IMR-90 (cell line): ENCODE results near the gene GM2A. TPM values are rescaled to one million over a fixed set of nuclear protein-coding genes. Genes with fewer than 3 reads are reported as not detected.
"Not testable (repeated sequence)": the region's sequence is repeated elsewhere in the genome, so short reads cannot be mapped to it uniquely, and the experiment has no call there.

Source experiments
- ATAC-seq: fragments of 200-7000 bp; cut with Tn5 transposase; 2 replicates; pipeline ENCODE4 v1.9.1; 2020; ENCODE audit warnings: low read depth, mild to moderate bottlenecking, moderate library complexity
- BruUV-seq: library from RNA; stranded (reverse); fragments of 400-500 nt; replicated peaks from 2 replicates; lab custom pipeline; 2021; lab: Mats Ljungman, UMichigan
- CTCF ChIA-PET: fragments of 300-600 bp; formaldehyde crosslinking; extraction: SDS; loops from one replicate; lab custom pipeline; 2021; ENCODE audit warnings: antibody characterized with exemption; lab: Yijun Ruan, JAX
- POLR2A ChIA-PET: fragments of 300-600 bp; sonication (Branson Sonifier 250); formaldehyde crosslinking; loops from one replicate; lab custom pipeline; 2022; ENCODE audit warnings: antibody characterized with exemption; ENCODE audit not compliant: unreplicated experiment; lab: Charles Lee
- DNase-seq: peaks from one replicate; pipeline ENCODE4 v3.0.0; 2013
- H2AFZ ChIP-seq: replicated peaks from 2 replicates; pipeline ENCODE3; 2013; ENCODE audit warnings: low read length, mild to moderate bottlenecking; ENCODE audit not compliant: poor library complexity
- H2AK5ac ChIP-seq: 2 replicates; pipeline ENCODE4 v1.6.1; 2013; ENCODE audit warnings: low read depth, low read length, inconsistent platforms
- H2AK9ac ChIP-seq: replicated peaks from 2 replicates; pipeline ENCODE3; 2013; ENCODE audit warnings: mild to moderate bottlenecking, low read depth, low read length, moderate library complexity; ENCODE audit not compliant: poor library complexity
- H2BK120ac ChIP-seq: 2 replicates; pipeline ENCODE4 v1.6.1; 2013; ENCODE audit warnings: low read depth, low read length, inconsistent platforms
- H2BK15ac ChIP-seq: 3 replicates; pipeline ENCODE4 v1.6.1; 2013; ENCODE audit warnings: low read depth, low read length, inconsistent platforms
- H2BK20ac ChIP-seq: 2 replicates; pipeline ENCODE4 v1.6.1; 2013; ENCODE audit warnings: low read depth, mild to moderate bottlenecking, inconsistent platforms, low read length, moderate library complexity
- H2BK5ac ChIP-seq: 2 replicates; pipeline ENCODE4 v1.6.1; 2013; ENCODE audit warnings: mild to moderate bottlenecking, low read depth, low read length, inconsistent platforms; ENCODE audit not compliant: poor library complexity, severe bottlenecking
- H3K14ac ChIP-seq: replicated peaks from 2 replicates; pipeline ENCODE4 v1.6.1; 2013; ENCODE audit warnings: low read depth, low read length, inconsistent platforms
- H3K18ac ChIP-seq: 2 replicates; pipeline ENCODE4 v1.6.1; 2013; ENCODE audit warnings: low read depth, low read length, control low read depth
- H3K23ac ChIP-seq: 2 replicates; pipeline ENCODE4 v1.6.1; 2013; ENCODE audit warnings: low read depth, low read length, inconsistent platforms
- H3K27ac ChIP-seq: 2 replicates; pipeline ENCODE4 v1.5.1; 2013; ENCODE audit warnings: mild to moderate bottlenecking, control low read depth, low read length; ENCODE audit not compliant: insufficient read depth
- H3K27me3 ChIP-seq: 2 replicates; pipeline ENCODE4 v1.6.1; 2013; ENCODE audit warnings: low read length; ENCODE audit not compliant: control insufficient read depth, insufficient read depth
- H3K36me3 ChIP-seq: 2 replicates; pipeline ENCODE4 v1.6.1; 2013; ENCODE audit warnings: low read length, mixed read lengths; ENCODE audit not compliant: control insufficient read depth, insufficient read depth
- H3K4ac ChIP-seq: 2 replicates; pipeline ENCODE4 v1.6.1; 2013; ENCODE audit warnings: low read depth, low read length, inconsistent platforms
- H3K4me1 ChIP-seq: 2 replicates; pipeline ENCODE4 v1.6.1; 2013; ENCODE audit warnings: low read length, mixed read lengths; ENCODE audit not compliant: control insufficient read depth, insufficient read depth
- H3K4me2 ChIP-seq: 2 replicates; pipeline ENCODE4 v1.6.1; 2013; ENCODE audit warnings: low read depth, mild to moderate bottlenecking, control low read depth, low read length, moderate library complexity
- H3K4me3 ChIP-seq: 2 replicates; pipeline ENCODE4 v1.5.1; 2013; ENCODE audit warnings: low read depth, mild to moderate bottlenecking, control low read depth, low read length, moderate library complexity; ENCODE audit not compliant: insufficient read depth
- H3K56ac ChIP-seq: 2 replicates; pipeline ENCODE4 v1.6.1; 2013; ENCODE audit warnings: low read length, inconsistent platforms; ENCODE audit not compliant: insufficient read depth; ENCODE audit errors: extremely low read depth
- H3K79me1 ChIP-seq, 2 experiments: 2 replicates each; pipeline ENCODE4 v1.6.1; 2013; ENCODE audit warnings: low read length in 2 of 2, inconsistent platforms in 1 of 2, low read depth in 1 of 2
- H3K9ac ChIP-seq: 2 replicates; pipeline ENCODE4 v1.6.1; 2013; ENCODE audit warnings: low read depth, low read length, control low read depth
- H3K9me1 ChIP-seq: 2 replicates; pipeline ENCODE4 v1.6.1; 2013; ENCODE audit warnings: low read length, inconsistent platforms; ENCODE audit not compliant: insufficient read depth
- H3K9me3 ChIP-seq: 2 replicates; pipeline ENCODE4 v1.6.1; 2013; ENCODE audit warnings: low read length; ENCODE audit not compliant: control insufficient read depth, insufficient read depth
- H4K20me1 ChIP-seq: 2 replicates; pipeline ENCODE4 v1.6.1; 2013; ENCODE audit warnings: low read length, inconsistent platforms; ENCODE audit not compliant: insufficient read depth
- H4K5ac ChIP-seq: 2 replicates; pipeline ENCODE4 v1.6.1; 2013; ENCODE audit warnings: mild to moderate bottlenecking, low read depth, low read length, control low read depth
- H4K8ac ChIP-seq, 2 experiments: 2 replicates each; pipeline ENCODE4 v1.6.1; 2013; ENCODE audit warnings: low read depth in 2 of 2, low read length in 2 of 2, control low read depth in 1 of 2, inconsistent platforms in 1 of 2
- H4K91ac ChIP-seq: 2 replicates; pipeline ENCODE4 v1.6.1; 2013; ENCODE audit warnings: low read depth, low read length, inconsistent platforms; ENCODE audit not compliant: insufficient read depth
- CEBPB ChIP-seq: IDR thresholded peaks from 2 replicates; pipeline ENCODE4 v1.6.1; 2012; ENCODE audit warnings: low read depth, low read length, improper control_type of control experiment
- CHD1 ChIP-seq: IDR thresholded peaks from 2 replicates; pipeline ENCODE4 v1.6.1; 2012; ENCODE audit warnings: low read depth, low read length, improper control_type of control experiment
- FOS ChIP-seq: fragments of 150-350 bp; IDR thresholded peaks from 2 replicates; pipeline ENCODE4 v1.6.1; 2016; ENCODE audit warnings: low read depth, low read length
- MAFK ChIP-seq: IDR thresholded peaks from 2 replicates; pipeline ENCODE4 v1.6.1; 2012; ENCODE audit warnings: low read depth, low read length, improper control_type of control experiment
- MAZ ChIP-seq: IDR thresholded peaks from 2 replicates; pipeline ENCODE4 v1.6.1; 2012; ENCODE audit warnings: low read depth, mild to moderate bottlenecking, low read length, improper control_type of control experiment, moderate library complexity, borderline replicate concordance
- NFE2L2 ChIP-seq: fragments of 150-350 bp; IDR thresholded peaks from 2 replicates; pipeline ENCODE4 v1.6.1; 2016; ENCODE audit warnings: low read depth, mild to moderate bottlenecking, low read length
- SMC3 ChIP-seq: fragments of 150-350 bp; IDR thresholded peaks from 2 replicates; pipeline ENCODE4 v1.6.1; 2016; ENCODE audit warnings: low read depth, mild to moderate bottlenecking, antibody characterized with exemption, low read length, moderate library complexity
- WGBS, 2 experiments: methylation state at CpG; one replicate each; pipeline versions ENCODE4 v1.1.5 to v1.1.7; 2013; ENCODE audit warnings: missing lambda C conversion rate in 2 of 2; ENCODE audit not compliant: insufficient read length in 1 of 2; ENCODE audit errors: extremely low coverage in 2 of 2; 5-methylcytosine and 5-hydroxymethylcytosine counted together
- dilution Hi-C: fragments of 300-500 bp; cut with HindIII; formaldehyde crosslinking; loops from one replicate; pipeline ENCODE4 v1.14.3; 2018; ENCODE audit warnings: low sequenced_read_pairs; ENCODE audit not compliant: unreplicated experiment
- in situ Hi-C: fragments of 300-500 bp; cut with MboI; formaldehyde crosslinking; loops from 3 replicates; pipeline ENCODE4 v1.14.3; 2019; ENCODE audit warnings: low sequenced_read_pairs, inconsistent platforms, mixed read lengths
- intact Hi-C: fragments of 100-400 bp; cut with micrococcal nuclease; formaldehyde crosslinking; loops from 2 replicates; pipeline ENCODE4 v1.10.0; 2022
- polyA plus RNA-seq, 3 experiments: library from polyadenylated mRNA; depleted of rRNA; stranded (reverse); fragments of >200 nt; gene quantifications; 2 replicates each; pipeline ENCODE4 v1.2.3, GENCODE V29; 2012; ENCODE audit warnings: low replicate concordance in 1 of 3
- total RNA-seq: library from RNA; depleted of rRNA; stranded (reverse); fragments of >200 nt; gene quantifications from 2 replicates; pipeline ENCODE4 v1.2.3, GENCODE V29; 2012

The GM2A gene
- total and polyA plus RNA-seq, 2 of the 4 experiments (the other 2 are of a cell fraction): 13.8 to 18.5 TPM

GRCh38 chr5:151303666-151304065 lies 50.7 kb downstream of the GM2A start, which contains the start of gene SLC36A3:
TSS of gene SLC36A3 (minus strand) at chr5:151303766. CDS start at chr5:151303354, 412 bp downstream.
- no TSS peak for BruUV-seq
- Histone ChIP-seq H3K36me3 (no peaks in the 10 kb centered on the region), H2AK9ac (no peak within 1 kb of the TSS), H3K27me3 (peaks cover 4% of the 10 kb centered on the region; the same call in 1 of the 2 replicates), H2BK120ac (no peak within 1 kb of the TSS), H3K79me1 (no peaks in the 10 kb centered on the region), H2BK5ac (no peak within 1 kb of the TSS), H3K4me1 (no peaks in the 10 kb centered on the region), H4K20me1 (no peaks in the 10 kb centered on the region), H4K91ac (no peak within 1 kb of the TSS), H4K8ac (no peak within 1 kb of the TSS), H3K9me3 (no peaks in the 10 kb centered on the region), H4K5ac (no peak within 1 kb of the TSS), H3K9me1 (no peaks in the 10 kb centered on the region), H3K14ac (no peak within 1 kb of the TSS), H2BK15ac (no peak within 1 kb of the TSS), H2BK20ac (no peak within 1 kb of the TSS), H3K4me2 (no peak within 1 kb of the TSS), H2AK5ac (no peak within 1 kb of the TSS), H3K4ac (no peak within 1 kb of the TSS), H3K56ac (no peak within 1 kb of the TSS), H3K27ac (no peak within 1 kb of the TSS), H3K4me3 (no peak within 1 kb of the TSS), H3K9ac (no peak within 1 kb of the TSS), H2AFZ (no peak within 1 kb of the TSS), H3K18ac (no peak within 1 kb of the TSS), H3K23ac (no peak within 1 kb of the TSS)
- no peak for ATAC-seq
- dilution Hi-C loops: no loop called here
- TF ChIP-seq NFE2L2 (no peak), CHD1 (no peak), CEBPB (no peak), MAZ (no peak), MAFK (no peak), FOS (no peak), SMC3 (no peak)
- no peak for DNase-seq
- WGBS, 2 experiments: no CpG with 5 or more reads among the region's 2 CpGs
- ChIA-PET CTCF (no interaction called here), POLR2A (no interaction called here)
- in situ Hi-C loops: no loop called here
- intact Hi-C loops: no loop called here

GRCh38 chr5:151309266-151309665 lies 56.3 kb downstream of the GM2A start:
- H3K4me2 ChIP-seq, CTCF ChIA-PET, H3K27ac ChIP-seq, H3K9ac ChIP-seq, H3K9me1 ChIP-seq, H3K27me3 ChIP-seq, H3K9me3 ChIP-seq, H4K5ac ChIP-seq, H3K4me3 ChIP-seq, H2AK5ac ChIP-seq, H3K79me1 ChIP-seq, H3K4ac ChIP-seq, H2BK5ac ChIP-seq, dilution Hi-C loops, H2AFZ ChIP-seq, H3K23ac ChIP-seq, intact Hi-C loops, H3K4me1 ChIP-seq, BruUV-seq, H4K91ac ChIP-seq, H2BK15ac ChIP-seq, H3K14ac ChIP-seq, ATAC-seq, DNase-seq, H3K18ac ChIP-seq, POLR2A ChIA-PET, H3K56ac ChIP-seq, H2AK9ac ChIP-seq, in situ Hi-C loops, H4K20me1 ChIP-seq, H2BK20ac ChIP-seq, H3K36me3 ChIP-seq, H2BK120ac ChIP-seq, H4K8ac ChIP-seq: not testable (repeated sequence)
- 90% methylated on average over 6 of the region's 27 CpGs; no CpG with 5 or more reads in 1 of the 2 experiments for WGBS, 2 experiments
